Measurements from ENCODE around the gene POLR1H.
A peak's percentile ranks its signal among the peaks of the same experiment; 100 is the strongest.

The POLR1H gene

DNA sequence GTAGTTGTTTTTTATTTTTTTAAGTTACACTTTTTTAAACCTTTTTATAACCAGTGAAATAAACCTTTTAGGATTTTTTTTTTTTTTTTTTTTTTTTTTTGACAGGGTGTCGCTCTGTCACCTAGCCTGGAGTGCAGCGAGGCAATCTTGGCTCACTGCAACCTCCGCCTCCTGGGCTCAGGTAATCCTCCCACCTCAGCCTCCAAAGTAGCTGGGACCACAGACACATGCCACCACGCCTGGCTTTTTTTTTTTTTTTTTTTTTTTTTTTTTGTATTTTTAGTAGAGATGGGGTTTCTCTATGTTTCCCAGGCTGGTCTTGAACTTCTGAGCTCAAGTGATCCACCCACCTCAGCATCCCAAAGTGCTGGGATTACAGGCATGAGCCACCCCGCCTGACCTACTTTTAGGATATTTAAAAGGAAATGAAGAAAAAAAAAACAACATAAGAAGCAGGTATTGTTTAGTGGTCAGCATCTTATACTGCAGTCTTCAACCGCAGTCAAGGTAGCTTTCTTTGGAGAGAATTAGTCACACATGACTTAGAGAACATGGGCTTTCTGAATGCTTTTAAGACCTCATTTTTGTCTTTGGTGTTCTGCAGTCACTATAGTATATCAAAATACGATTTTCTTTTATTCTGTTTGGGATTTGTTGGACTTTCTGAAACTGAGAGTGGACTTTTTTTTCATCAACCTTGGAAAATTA, 1.6 kb downstream of the POLR1H start:
- no peak for DNase-seq

DNA sequence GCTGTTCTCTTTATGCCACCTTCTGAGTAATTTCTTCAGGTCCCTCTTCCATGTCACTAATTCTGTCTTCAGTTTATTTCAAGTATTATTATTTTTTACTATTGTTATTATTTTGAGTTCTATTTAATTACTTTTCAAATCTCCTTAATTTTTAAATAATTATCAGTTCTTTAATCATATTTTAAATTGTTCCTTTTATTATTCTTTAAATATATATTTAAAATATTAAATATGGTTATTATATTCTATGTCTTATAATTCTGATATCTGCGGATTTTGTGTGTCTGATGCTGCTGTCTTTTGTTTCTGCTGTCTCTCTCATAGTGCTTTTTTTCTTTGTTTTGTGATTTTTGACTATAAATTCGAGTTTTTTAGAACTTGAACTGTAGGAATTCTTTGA, 2.2 kb downstream of the POLR1H start:
- DNase-seq: no peak

- no peak for DNase-seq
These were observed 5.0 kb downstream of the POLR1H start for GRCh38 chr6:30066082-30066481.

DNA sequence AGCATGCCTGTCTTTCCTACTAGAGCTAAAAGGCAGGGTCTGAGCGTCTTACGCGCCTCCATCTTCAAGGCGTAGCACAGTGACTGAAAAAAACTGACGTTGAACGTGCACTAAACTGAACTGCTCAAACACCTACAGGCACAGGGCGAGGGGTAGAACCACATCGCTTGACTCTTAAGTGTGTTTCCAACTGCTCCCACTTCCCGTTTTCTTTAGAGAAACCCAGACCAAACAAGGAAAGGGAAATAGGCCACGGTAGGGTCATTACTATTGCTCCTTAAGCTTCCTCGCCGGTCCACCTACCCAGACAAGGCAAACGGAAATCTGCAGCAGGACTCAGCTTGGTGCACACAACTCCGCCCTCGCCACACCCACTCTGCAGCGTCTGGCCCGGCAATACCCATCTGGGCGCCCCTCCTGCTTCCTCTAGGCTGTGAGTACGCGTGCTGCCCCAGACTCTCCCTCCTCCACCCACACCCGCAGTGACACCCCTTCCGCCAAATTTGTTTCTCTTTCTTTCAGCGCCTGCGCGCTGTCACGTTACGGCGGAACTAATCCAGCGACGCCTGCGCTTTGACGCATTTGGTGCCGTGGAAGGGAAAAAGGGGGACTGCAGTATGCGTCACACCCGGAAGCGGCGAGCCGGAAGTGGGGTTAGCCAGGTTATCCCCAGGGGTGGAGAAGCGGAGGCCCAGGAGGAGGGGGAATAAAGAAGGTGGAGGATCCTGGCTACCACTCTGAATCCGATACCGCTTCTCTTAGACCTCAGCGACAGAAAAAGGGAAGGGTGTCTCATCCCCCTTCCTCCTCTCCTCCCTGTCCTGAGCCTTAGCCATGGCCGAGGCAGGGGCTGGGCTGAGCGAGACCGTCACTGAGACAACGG, 5.8 kb downstream of the POLR1H start, which contains the start of gene PPP1R11:
TSS of gene PPP1R11 (plus strand) at position 622 of the 883 bp plus-strand sequence. CDS start at position 835, 213 bp downstream.
- peak; percentile 95 for DNase-seq

DNA sequence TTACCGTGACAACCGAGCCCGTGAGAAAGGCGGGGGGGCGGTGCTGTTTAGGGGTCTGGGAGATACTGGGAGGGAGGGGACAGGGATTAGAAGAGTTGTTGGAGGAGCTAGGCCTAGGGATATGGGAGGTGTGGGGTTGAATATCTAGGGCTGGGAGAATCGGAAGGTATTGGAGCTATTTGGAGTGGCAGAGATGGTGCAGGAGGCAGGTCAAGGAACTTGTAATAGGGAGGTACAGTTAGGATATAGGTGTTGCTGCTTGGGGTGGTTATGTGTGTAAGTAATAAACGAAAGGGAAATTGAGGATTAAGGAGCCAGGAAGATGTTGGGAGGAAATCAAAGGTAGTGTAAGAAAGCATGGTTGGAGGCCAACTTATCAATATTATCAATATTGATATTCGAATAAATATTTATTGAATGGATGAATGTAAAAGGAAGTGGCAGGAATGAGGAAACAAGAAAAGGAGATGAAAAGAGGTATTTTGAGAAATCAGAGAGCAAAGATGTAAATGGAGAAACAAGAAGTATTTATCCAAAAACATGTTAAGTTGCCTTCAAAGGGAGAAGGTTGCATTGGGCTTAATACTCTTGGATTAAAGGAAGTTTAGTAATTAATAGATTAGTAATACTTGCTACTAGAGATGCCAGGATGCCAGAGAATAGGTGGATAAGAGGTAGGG, 6.5 kb downstream of the POLR1H start:
- no peak for DNase-seq

GRCh38 chr6:30071081-30071818, 10.2 kb downstream of the POLR1H start:
- DNase-seq: no peak

GRCh38 chr6:30071858-30072257, 10.8 kb downstream of the POLR1H start:
- DNase-seq: no peak

DNA sequence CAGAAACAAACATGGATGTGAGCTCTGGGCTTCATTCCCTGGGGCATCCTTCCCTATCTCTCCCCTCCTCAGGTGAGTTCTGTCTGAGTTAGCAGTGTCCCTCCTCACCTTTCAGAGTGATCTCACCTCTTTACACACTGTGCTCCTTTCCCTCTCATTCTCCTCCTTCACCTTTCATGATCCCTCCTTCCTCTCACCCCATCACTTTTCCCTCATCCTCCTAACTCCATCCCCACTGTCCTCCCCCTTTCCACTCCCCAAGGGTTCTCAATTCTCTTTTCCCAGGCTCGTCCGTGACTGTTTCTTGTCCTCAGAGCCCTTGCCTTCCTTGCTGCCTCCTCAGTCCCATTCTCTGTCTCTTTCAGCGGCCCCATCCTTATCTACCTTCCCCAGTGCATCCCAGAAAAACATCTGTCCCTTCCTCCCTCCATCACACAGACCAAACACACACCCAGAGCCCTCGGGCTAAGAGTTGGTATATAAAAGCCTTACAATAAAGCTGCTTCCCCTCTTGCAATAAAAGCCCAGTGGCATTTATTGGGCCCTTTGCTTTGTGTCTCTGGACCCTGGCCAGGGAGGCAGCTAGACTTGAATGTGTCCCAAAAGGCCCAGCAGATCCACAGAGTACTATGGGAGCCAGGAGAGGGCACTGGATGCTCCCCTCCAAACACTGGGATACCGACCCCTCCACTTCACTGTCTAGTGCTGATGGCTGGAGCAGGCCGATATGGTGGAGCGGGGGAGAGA, 12.6 kb downstream of the POLR1H start:
- DNase-seq: no peak

- no peak for DNase-seq
These were observed 13.4 kb downstream of the POLR1H start for GRCh38 chr6:30074331-30075093.

GRCh38 chr6:30075094-30075789, 14.2 kb downstream of the POLR1H start, which contains the start of gene RNF39:
RNF39 (minus strand) TSS chr6:30075769; CDS start chr6:30075585, 184 bp downstream.
- DNase-seq: no peak

GRCh38 chr6:30075790-30076732, 15.0 kb downstream of the POLR1H start:
- DNase-seq: no peak

DNA sequence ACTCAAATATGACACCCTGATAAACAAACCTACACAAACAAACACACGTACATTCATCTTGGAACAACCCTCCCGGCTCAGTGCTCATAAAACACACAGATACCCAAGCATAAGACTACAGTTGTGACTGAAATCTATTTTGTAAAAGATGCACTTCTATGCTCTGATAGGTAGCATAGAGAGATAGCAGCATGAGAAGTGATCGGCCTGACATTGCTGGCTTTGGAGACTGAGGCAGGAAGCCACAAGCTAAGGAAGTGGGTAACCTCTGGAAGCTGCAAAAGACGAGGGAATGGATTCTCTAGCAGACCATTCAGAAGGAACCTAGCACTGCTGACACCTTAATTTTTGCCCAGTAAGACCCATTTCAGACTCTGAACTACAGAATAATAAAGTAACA, 16.2 kb downstream of the POLR1H start:
- DNase-seq: no peak

- DNase-seq: no peak
These were observed 26.8 kb downstream of the POLR1H start for GRCh38 chr6:30087876-30088275.

- DNase-seq: no peak
These were observed 30.7 kb downstream of the POLR1H start for GRCh38 chr6:30091577-30092381.

DNA sequence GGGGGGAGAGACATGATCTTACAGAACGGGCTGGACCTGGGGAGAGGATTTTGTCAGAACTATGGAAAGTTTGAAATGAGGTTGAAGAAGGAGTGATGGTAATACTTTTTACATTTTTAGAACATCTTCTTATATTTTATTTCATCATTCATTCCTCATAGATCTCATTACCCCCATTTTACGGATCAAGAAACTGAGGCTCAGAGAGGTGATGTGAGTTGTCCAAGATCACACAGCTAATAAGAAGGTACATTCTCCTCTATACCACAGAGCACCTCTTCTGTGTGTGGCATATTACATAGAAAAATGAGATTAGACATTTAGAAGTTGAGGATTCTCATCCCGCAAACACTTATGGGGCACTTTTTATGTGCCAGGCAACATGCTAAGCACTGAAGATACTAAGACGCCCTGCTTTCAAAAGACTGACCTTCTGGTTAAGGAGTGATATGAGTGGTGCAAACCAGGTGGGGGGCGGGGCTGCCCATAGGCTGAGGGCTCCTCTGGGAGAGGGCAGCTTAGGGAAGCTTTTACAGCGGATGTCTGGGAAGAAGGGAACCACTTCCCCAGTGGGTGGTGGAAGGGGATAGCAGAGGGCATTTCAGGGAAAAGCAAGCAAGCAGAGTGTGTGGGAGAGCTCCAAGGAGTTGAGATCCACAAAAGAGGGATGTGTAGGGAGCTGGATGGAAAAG, 31.9 kb downstream of the POLR1H start:
- DNase-seq: no peak

GRCh38 chr6:30093951-30094661, 33.0 kb downstream of the POLR1H start:
- DNase-seq: no peak

GRCh38 chr6:30096829-30097228, 35.8 kb downstream of the POLR1H start:
- DNase-seq: no peak

Data from activated CD4-positive, CD25-positive, alpha-beta regulatory T cell treated with anti-CD3 and anti-CD28 coated beads, Interleukin-2, amount 50 U/mL, for 72 hours (primary cell).